ENCODE measurements around the gene CCDC88C.
A peak's percentile ranks its signal among the peaks of the same experiment; 100 is the strongest.

Gene CCDC88C

GRCh38 chr14:91324606-91325575 lies 92.7 kb downstream of the CCDC88C start:
- DNase-seq = no peak

GRCh38 chr14:91323671-91324605 lies 93.7 kb downstream of the CCDC88C start:
- peak; percentile 94 for DNase-seq

GRCh38 chr14:91323031-91323430 lies 94.6 kb downstream of the CCDC88C start:
- no peak for DNase-seq

- no peak for DNase-seq
These were observed 95.0 kb downstream of the CCDC88C start for GRCh38 chr14:91322623-91323022.

DNA sequence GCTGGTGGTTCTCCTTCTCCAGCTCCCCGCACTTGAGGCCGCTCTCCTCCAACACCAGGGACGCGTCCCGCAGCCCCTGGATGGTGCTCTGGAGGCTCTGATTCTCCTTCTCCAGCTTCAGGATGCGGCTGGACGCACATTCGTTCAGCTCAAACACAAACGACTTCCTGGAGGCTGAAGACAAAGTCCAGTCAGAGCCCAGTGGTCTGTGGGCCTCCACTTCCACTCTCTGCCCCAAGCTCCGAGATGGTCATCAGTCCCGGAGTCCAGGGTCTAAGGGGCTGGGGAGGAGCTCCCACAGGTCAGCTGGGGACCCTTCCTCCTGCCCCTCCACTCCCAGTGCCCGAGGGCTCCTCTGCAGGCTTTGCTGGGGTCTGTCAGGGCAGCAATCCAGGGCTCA lies 96.5 kb downstream of the CCDC88C start:
- no peak for DNase-seq

DNA sequence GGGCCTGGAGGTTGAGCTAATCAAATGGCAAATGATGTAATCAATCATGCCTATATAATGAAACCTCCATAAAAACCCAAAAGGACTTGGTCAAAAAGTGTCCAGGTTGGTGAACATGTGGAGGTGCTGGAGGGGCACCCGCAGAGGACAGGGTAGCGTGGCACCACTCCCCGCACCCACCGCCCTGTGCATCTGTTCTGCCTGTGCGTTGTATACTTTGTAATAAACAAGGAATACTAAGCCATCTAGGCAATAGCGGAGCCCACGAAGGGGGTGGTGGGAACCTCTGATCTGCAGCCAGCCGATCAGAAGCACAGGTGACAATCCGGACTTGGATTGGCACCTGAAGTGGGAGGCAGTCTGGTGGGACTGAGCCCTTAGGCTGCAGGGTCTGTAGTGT lies 97.4 kb downstream of the CCDC88C start:
- no peak for DNase-seq

DNA sequence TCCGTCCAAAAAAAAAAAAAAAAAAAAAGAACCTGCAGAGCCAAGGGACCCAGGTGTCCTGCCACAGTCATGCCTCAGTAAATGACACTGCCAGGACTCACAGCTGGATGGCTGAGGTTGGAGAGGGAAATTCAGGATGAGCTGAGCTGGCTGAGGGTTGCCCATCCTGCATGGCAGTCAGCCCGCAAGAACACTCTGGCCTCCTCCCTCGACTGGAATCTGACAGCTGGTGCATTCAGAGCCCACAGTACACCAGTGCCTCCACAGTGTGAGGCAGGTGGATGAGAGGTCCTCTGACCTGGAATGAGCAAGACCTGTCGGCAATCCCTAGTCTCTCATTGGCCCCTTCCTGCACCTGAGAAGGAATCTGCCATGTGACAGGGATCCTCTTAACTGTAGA lies 98.7 kb downstream of the CCDC88C start:
- DNase-seq = no peak

GRCh38 chr14:91317381-91318308 lies 100.0 kb downstream of the CCDC88C start:
- no peak for DNase-seq

GRCh38 chr14:91316761-91317160 lies 100.9 kb downstream of the CCDC88C start:
- no peak for DNase-seq

DNA sequence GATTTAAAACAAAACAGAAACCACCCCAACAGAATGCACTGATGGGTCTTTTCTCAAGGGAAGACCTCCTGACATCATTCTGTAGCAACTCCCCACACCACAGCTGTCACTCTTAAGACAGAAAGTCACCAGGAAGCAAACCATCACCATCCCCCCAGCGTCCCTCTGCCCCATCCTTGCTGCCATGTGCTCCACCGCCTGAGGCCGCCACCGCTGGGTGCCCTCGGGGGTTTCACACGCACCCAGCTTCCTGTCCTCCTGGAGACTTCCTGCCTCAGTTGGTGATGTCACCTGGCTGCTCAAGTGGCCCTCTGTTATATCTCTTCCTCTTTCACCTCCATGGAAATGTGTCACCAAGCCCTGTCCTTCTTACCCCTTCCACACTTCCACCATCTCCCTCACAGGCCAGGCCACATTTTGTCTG lies 101.8 kb downstream of the CCDC88C start:
- no peak for DNase-seq

DNA sequence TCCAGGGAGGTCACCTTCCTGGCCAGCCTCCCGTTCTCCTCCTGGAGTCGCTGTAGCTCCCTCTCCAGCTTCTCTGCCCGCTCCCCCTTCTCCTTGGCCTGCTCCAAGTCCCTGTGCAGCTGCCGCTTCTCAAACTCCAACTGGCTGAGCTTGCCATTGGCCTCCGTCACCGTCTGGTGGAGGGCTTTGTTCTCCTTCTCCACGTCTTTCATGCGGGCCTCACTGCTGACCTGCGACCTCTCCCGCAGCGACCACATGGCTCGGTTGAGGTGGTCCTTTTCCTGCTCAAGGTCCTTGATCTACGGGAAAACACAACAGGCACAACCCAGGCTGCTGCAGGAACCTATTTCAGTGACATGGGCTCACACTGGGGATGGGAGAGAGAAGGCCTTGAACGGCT lies 103.8 kb downstream of the CCDC88C start:
- DNase-seq = no peak

GRCh38 chr14:91313154-91313850 lies 104.3 kb downstream of the CCDC88C start:
- DNase-seq = no peak

- no peak for DNase-seq
These were observed 106.3 kb downstream of the CCDC88C start for GRCh38 chr14:91311284-91311662.

DNA sequence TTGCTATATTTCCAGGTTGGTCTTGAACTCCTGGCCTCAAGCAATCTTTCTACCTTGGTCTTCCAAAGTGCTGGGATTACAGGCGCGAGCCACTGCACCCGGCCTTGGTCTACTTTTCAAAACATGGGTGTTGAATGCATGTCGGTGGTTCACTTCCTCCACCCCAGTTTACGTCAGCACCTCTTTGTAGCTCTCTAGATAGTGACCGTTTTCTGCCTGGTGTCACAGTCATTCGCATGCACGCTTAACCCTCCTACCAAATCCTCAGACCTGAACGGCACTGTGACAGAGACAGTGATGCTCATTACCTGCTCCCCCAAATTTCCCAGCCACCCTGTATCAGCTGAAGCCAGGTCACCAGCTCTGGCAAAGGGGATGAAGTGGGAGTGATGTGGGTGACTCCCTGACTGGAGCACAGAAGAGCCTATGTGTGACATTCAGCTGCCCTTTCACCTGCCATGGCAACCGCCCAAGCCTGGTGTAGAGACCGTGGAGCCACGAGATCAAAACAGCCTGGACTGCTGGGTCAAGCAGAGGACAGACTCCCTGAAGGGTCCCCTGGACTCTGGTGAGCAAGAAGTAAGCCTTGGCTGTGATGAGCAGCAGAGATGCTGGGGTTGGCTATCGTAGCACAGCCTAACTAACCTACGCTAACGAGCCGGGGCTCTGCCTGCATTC lies 106.9 kb downstream of the CCDC88C start:
- no peak for DNase-seq

- DNase-seq = no peak
These were observed 107.8 kb downstream of the CCDC88C start for GRCh38 chr14:91309756-91310280.

DNA sequence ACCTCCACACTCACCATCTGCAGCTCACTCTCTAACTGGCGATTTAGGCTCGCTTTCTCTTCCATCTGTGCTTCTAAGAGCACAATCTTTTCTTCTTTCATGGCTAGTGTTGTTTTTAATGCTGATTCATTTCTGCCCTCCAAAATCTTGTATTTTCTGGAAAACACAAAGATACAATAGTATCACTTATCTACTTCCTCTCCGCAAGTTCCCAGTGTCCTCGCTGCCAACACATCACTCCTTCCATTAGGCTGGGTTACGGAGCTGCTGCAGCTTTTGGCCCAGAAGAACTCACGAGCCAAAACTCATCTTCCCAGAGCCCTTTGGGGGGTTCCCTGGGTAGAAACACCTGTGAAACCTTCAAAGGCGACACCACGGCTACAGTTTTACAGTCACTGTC lies 109.3 kb downstream of the CCDC88C start:
- no peak for DNase-seq

- DNase-seq = no peak
These were observed 110.0 kb downstream of the CCDC88C start for GRCh38 chr14:91307652-91308051.

GRCh38 chr14:91307046-91307445 lies 110.6 kb downstream of the CCDC88C start:
- DNase-seq = no peak

GRCh38 chr14:91306547-91306946 lies 111.1 kb downstream of the CCDC88C start:
- DNase-seq = no peak

DNA sequence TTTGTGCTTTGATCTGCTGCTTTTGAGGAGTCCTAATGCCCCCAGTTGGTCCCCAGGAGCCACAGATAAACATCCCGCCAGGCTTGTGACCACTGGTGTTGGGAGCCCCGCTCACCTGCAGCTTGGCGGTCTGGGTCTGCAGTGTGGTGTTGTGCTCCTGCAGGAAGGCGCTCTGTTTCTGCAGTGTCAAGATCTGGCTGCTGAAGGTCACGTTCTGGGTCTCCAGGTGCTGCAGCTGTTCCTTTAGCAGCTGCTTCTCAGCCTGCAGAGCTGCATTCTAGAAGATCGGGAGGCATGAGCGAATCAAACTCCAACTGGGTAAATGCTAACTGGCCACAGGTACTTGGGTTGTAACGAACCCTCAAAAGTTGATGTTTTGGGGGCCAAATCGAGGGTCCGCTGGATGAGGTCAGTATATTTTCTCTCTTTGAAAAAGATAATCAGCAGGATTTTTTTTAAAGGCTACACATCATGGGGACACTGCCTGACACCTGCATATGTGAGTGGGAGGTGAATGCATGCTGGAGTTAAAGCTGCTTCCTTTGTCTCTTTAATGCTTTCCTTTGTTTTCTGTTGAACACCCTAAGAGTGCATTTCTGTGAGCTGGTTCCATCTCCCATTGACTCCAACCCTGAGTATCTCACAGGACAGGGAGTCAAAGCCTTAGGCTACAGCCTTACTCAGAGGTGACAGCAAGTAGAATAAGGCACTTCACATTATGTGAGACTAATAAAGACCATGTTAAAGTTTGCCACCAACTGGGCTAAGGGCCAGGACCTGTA lies 111.8 kb downstream of the CCDC88C start:
- no peak for DNase-seq
